HCT116 (cell line): Measurements from ENCODE around the gene BRICD5. TPM values are rescaled to one million over a fixed set of nuclear protein-coding genes. Genes with fewer than 3 reads are reported as not detected.

ENCODE experiments used
- ATAC-seq: fragments of 200-7000 bp; cut with Tn5 transposase; 2 replicates; pipeline ENCODE4 v1.9.1; 2020; ENCODE audit warnings: mild to moderate bottlenecking, moderate library complexity
- BruUV-seq: library from RNA; stranded (reverse); fragments of 400-500 nt; replicated peaks from 2 replicates; lab custom pipeline; 2021; lab: Mats Ljungman, UMichigan
- CTCF ChIA-PET: fragments of 300-600 bp; sonication (Branson Sonifier 250); formaldehyde crosslinking; loops from one replicate; lab custom pipeline; 2021; ENCODE audit warnings: antibody characterized with exemption; lab: Charles Lee
- POLR2A ChIA-PET: fragments of 300-600, 350-600 bp; sonication (Branson Sonifier 250); formaldehyde crosslinking; loops from one replicate; lab custom pipeline; 2021; ENCODE audit warnings: antibody characterized with exemption; lab: Charles Lee
- RAD21 ChIA-PET, 2 experiments: fragments of 300-600 bp; sonication (Branson Sonifier 250); formaldehyde crosslinking; loops; one replicate each; lab custom pipeline; 2023; ENCODE audit warnings: low total read pairs in 2 of 2; ENCODE audit not compliant: uncharacterized antibody in 2 of 2, unreplicated experiment in 2 of 2, low non-redundant PET in 1 of 2; lab: Charles Lee
- DNase-seq: peaks from one replicate; pipeline ENCODE4 v3.0.0-alpha.2; 2010; ENCODE audit warnings: low read depth, low spot score
- H2AFZ ChIP-seq: fragments of 200-600 bp; shearing (Covaris generic), sonication (generic); 2 replicates; pipeline ENCODE4 v1.6.1; 2017; ENCODE audit warnings: low read depth, mixed run types, mixed read lengths, antibody characterized with exemption, low read length; ENCODE audit not compliant: poor library complexity, severe bottlenecking
- H3K27ac ChIP-seq: 2 replicates; pipeline ENCODE4 v1.5.1; 2012; ENCODE audit warnings: low read depth, low read length
- H3K27me3 ChIP-seq: fragments of 200-600 bp; sonication (generic); 2 replicates; pipeline ENCODE4 v1.6.1; 2016; ENCODE audit warnings: mixed run types, low read length, mixed read lengths; ENCODE audit not compliant: insufficient read depth
- H3K36me3 ChIP-seq, 2 experiments: fragments of 200-500 bp in 1 of 2; fragments of 200-600 bp in 1 of 2; sonication (Bioruptor generic) in 1 of 2; sonication (generic) in 1 of 2; 2 replicates each; pipeline versions ENCODE4 v1.5.1 to v1.6.1; 2014 to 2016; ENCODE audit warnings: low read length in 2 of 2, inconsistent platforms in 1 of 2, mixed read lengths in 1 of 2, mixed run types in 1 of 2; ENCODE audit not compliant: insufficient read depth in 2 of 2, control insufficient read depth in 1 of 2
- H3K4me1 ChIP-seq, 2 experiments: fragments of 200-600 bp in 1 of 2; sonication (generic) in 1 of 2; 2 replicates each; pipeline versions ENCODE4 v1.5.1 to v1.6.1; 2012 to 2017; ENCODE audit warnings: low read length in 2 of 2, inconsistent platforms in 1 of 2, mild to moderate bottlenecking in 1 of 2, mixed read lengths in 1 of 2, mixed run types in 1 of 2, moderate library complexity in 1 of 2; ENCODE audit not compliant: insufficient read depth in 2 of 2, control insufficient read depth in 1 of 2
- H3K4me2 ChIP-seq: fragments of 200-600 bp; sonication (generic); 2 replicates; pipeline ENCODE4 v1.6.1; 2017; ENCODE audit warnings: mixed run types, low read length, mixed read lengths
- H3K4me3 ChIP-seq, 2 experiments: fragments of 200-600 bp in 1 of 2; sonication (generic) in 1 of 2; replicated peaks in 1 of 2; 2 replicates each; pipeline ENCODE4 v1.5.1; 2011 to 2016; ENCODE audit warnings: low read length in 2 of 2, control low read depth in 1 of 2, low read depth in 1 of 2, mild to moderate bottlenecking in 1 of 2, mixed read lengths in 1 of 2, mixed run types in 1 of 2
- H3K79me2 ChIP-seq: fragments of 200-600 bp; sonication (generic); 2 replicates; pipeline ENCODE4 v1.6.1; 2017; ENCODE audit warnings: mild to moderate bottlenecking, mixed run types, low read length, moderate library complexity, mixed read lengths; ENCODE audit not compliant: insufficient read depth
- H3K9ac ChIP-seq: fragments of 200-600 bp; sonication (generic); 2 replicates; pipeline ENCODE4 v1.6.1; 2016; ENCODE audit warnings: low read length, mixed read lengths
- H3K9me2 ChIP-seq: fragments of 200-600 bp; sonication (generic), shearing (Covaris generic); 2 replicates; pipeline ENCODE4 v1.6.1; 2017; ENCODE audit warnings: mixed run types, mild to moderate bottlenecking, moderate library complexity; ENCODE audit not compliant: insufficient read depth
- H3K9me3 ChIP-seq, 2 experiments: fragments of 200-500 bp in 1 of 2; fragments of 200-600 bp in 1 of 2; sonication (Bioruptor generic) in 1 of 2; sonication (generic) in 1 of 2; 2 replicates each; pipeline ENCODE4 v1.6.1; 2014 to 2017; ENCODE audit warnings: low read length in 2 of 2, mixed read lengths in 2 of 2, inconsistent platforms in 1 of 2, low read depth in 1 of 2, mild to moderate bottlenecking in 1 of 2, mixed run types in 1 of 2, moderate library complexity in 1 of 2; ENCODE audit not compliant: control insufficient read depth in 1 of 2, insufficient read depth in 1 of 2
- H4K20me1 ChIP-seq: fragments of 200-600 bp; sonication (generic), shearing (Covaris generic); 2 replicates; pipeline ENCODE4 v1.6.1; 2017; ENCODE audit warnings: mixed run types, mild to moderate bottlenecking, moderate library complexity; ENCODE audit not compliant: insufficient read depth
- ATF3 ChIP-seq: IDR thresholded peaks from 2 replicates; pipeline ENCODE4 v1.6.1; 2012
- CBX3 ChIP-seq: IDR thresholded peaks from 2 replicates; pipeline ENCODE4 v1.6.1; 2012; ENCODE audit warnings: low read depth
- ELF1 ChIP-seq: IDR thresholded peaks from 2 replicates; pipeline ENCODE4 v1.6.1; 2012; ENCODE audit warnings: low read depth, borderline replicate concordance
- EZH2phosphoT487 ChIP-seq: fragments of 200-600 bp; IDR thresholded peaks from 2 replicates; pipeline ENCODE4 v1.6.1; 2018; ENCODE audit warnings: antibody characterized with exemption, borderline replicate concordance
- FOSL1 ChIP-seq: IDR thresholded peaks from 2 replicates; pipeline ENCODE4 v1.6.1; 2012; ENCODE audit warnings: low read depth
- MAX ChIP-seq: IDR thresholded peaks from 2 replicates; pipeline ENCODE4 v1.6.1; 2012
- POLR2A ChIP-seq: IDR thresholded peaks from 2 replicates; pipeline ENCODE4 v1.7.0; 2011; ENCODE audit warnings: borderline replicate concordance; ENCODE audit not compliant: insufficient read depth, insufficient read length; ENCODE audit errors: extremely low read depth
- POLR2AphosphoS5 ChIP-seq: IDR thresholded peaks from 2 replicates; pipeline ENCODE4 v1.6.1; 2011; ENCODE audit warnings: mild to moderate bottlenecking, low read depth, low read length, moderate library complexity
- RAD21 ChIP-seq: IDR thresholded peaks from 2 replicates; pipeline ENCODE4 v1.6.1; 2012; ENCODE audit warnings: low read depth, mild to moderate bottlenecking
- SIN3A ChIP-seq: IDR thresholded peaks from 2 replicates; pipeline ENCODE4 v1.6.1; 2012; ENCODE audit warnings: low read depth
- SP1 ChIP-seq: IDR thresholded peaks from 2 replicates; pipeline ENCODE4 v1.6.1; 2012; ENCODE audit warnings: low read depth
- ZBTB33 ChIP-seq: IDR thresholded peaks from 2 replicates; pipeline ENCODE4 v1.6.1; 2011; ENCODE audit warnings: mild to moderate bottlenecking, low read length, moderate library complexity; ENCODE audit not compliant: insufficient replicate concordance; ENCODE audit errors: extremely low read depth
- ZFX ChIP-seq: fragments of 450-650 bp; IDR thresholded peaks from 2 replicates; pipeline ENCODE4 v1.6.1; 2017
- intact Hi-C: fragments of 100-400 bp; cut with micrococcal nuclease; formaldehyde crosslinking; loops from 2 replicates; pipeline ENCODE4 v1.10.0; 2022
- total RNA-seq: library from RNA; stranded (reverse); gene quantifications from one replicate; pipeline ENCODE4 v1.2.1, GENCODE V29; 2021; ENCODE audit not compliant: unreplicated experiment

The BRICD5 gene
- total RNA-seq, 1 experiment from 2014 or later = 9.8 TPM

GRCh38 chr16:2183671-2184070, 27.0 kb downstream of the BRICD5 start:
- intact Hi-C loops = no loop called here
- Histone ChIP-seq H3K27me3 (no peaks in the 10 kb centered on the region), H3K36me3 (no peaks in the 10 kb centered on the region), H2AFZ (no peak overlapping the region), H4K20me1 (no peaks in the 10 kb centered on the region), H3K4me1 (no peaks in the 10 kb centered on the region), H3K9ac (no peak overlapping the region), H3K9me2 (no peaks in the 10 kb centered on the region), H3K9me3 (no peaks in the 10 kb centered on the region), H3K4me3 (no peak overlapping the region), H3K27ac (no peak overlapping the region), H3K4me2 (no peak overlapping the region), H3K79me2 (no peaks in the 10 kb centered on the region)
- ChIA-PET POLR2A (no interaction called here), CTCF (no interaction called here), RAD21 (no interaction called here)
- BruUV-seq = no TSS peak
- TF ChIP-seq EZH2phosphoT487 (no peak), FOSL1 (no peak), CBX3 (no peak), ZFX (no peak), ATF3 (no peak), ELF1 (no peak), MAX (no peak), POLR2A (no peak), ZBTB33 (no peak), POLR2AphosphoS5 (no peak), SIN3A (no peak), SP1 (no peak), RAD21 (no peak)
- ATAC-seq = no peak
- DNase-seq = no peak
